A673 (cell line): ENCODE data around the gene COL4A1. TPM values are rescaled to one million over a fixed set of nuclear protein-coding genes. Genes with fewer than 3 reads are reported as not detected.
A peak's percentile ranks its signal among the peaks of the same experiment; 100 is the strongest.

Source experiments
- BruUV-seq: library from RNA; stranded (reverse); fragments of 400-500 nt; replicated peaks from 2 replicates; lab custom pipeline; 2021; lab: Mats Ljungman, UMichigan
- CTCF ChIA-PET: fragments of 300-600 bp; sonication (Branson Sonifier 250); formaldehyde crosslinking; loops from one replicate; lab custom pipeline; 2022; ENCODE audit warnings: antibody characterized with exemption; lab: Charles Lee
- POLR2A ChIA-PET: fragments of 300-600 bp; sonication (Branson Sonifier 250); formaldehyde crosslinking; loops from one replicate; lab custom pipeline; 2022; ENCODE audit warnings: antibody characterized with exemption; ENCODE audit not compliant: low non-redundant PET; lab: Charles Lee
- DNase-seq: peaks from one replicate; pipeline ENCODE4 v3.0.0-alpha.2; 2015; ENCODE audit warnings: low spot score
- H3K27ac ChIP-seq: fragments of 200-600 bp; sonication (generic); 2 replicates; pipeline ENCODE4 v1.5.1; 2016; ENCODE audit warnings: mixed run types, low read depth, mild to moderate bottlenecking, mixed read lengths, antibody characterized with exemption, low read length; ENCODE audit not compliant: poor library complexity, severe bottlenecking
- H3K27me3 ChIP-seq: fragments of 200-600 bp; sonication (generic); replicated peaks from 2 replicates; pipeline ENCODE4 v1.6.1; 2017; ENCODE audit warnings: mixed run types, low read depth, mild to moderate bottlenecking, mixed read lengths, antibody characterized with exemption, low read length; ENCODE audit not compliant: insufficient read depth, poor library complexity
- H3K36me3 ChIP-seq: fragments of 200-600 bp; sonication (generic); 2 replicates; pipeline ENCODE4 v1.6.1; 2016; ENCODE audit warnings: mixed run types, mild to moderate bottlenecking, mixed read lengths, antibody characterized with exemption, low read length; ENCODE audit not compliant: insufficient read depth, poor library complexity, severe bottlenecking
- H3K4me1 ChIP-seq: fragments of 200-600 bp; sonication (generic); 2 replicates; pipeline ENCODE4 v1.6.1; 2017; ENCODE audit warnings: mixed run types, mild to moderate bottlenecking, mixed read lengths, antibody characterized with exemption, low read length; ENCODE audit not compliant: insufficient read depth, poor library complexity, severe bottlenecking
- H3K4me3 ChIP-seq: fragments of 200-600 bp; sonication (generic); 2 replicates; pipeline ENCODE4 v1.5.1; 2016; ENCODE audit warnings: low read depth, mixed run types, mild to moderate bottlenecking, mixed read lengths, low read length; ENCODE audit not compliant: poor library complexity, severe bottlenecking
- H3K9me3 ChIP-seq: fragments of 200-600 bp; sonication (generic); 2 replicates; pipeline ENCODE4 v1.6.1; 2016; ENCODE audit warnings: mixed run types, low read depth, mild to moderate bottlenecking, mixed read lengths, antibody characterized with exemption, low read length; ENCODE audit not compliant: poor library complexity, severe bottlenecking
- EZH2 ChIP-seq: fragments of 200-600 bp; sonication (generic); IDR thresholded peaks from 2 replicates; pipeline ENCODE4 v1.6.1; 2017; ENCODE audit warnings: borderline replicate concordance, low read depth, mild to moderate bottlenecking, mixed read lengths, antibody characterized with exemption, low read length; ENCODE audit not compliant: poor library complexity, severe bottlenecking
- intact Hi-C: fragments of 100-400 bp; cut with micrococcal nuclease; formaldehyde crosslinking; loops from one replicate; pipeline ENCODE4 v1.10.0; 2022; ENCODE audit not compliant: unreplicated experiment
- total RNA-seq: library from RNA; stranded (reverse); gene quantifications from 2 replicates; pipeline ENCODE4 v1.2.3, GENCODE V29; 2021
- TF ChIP-seq, protein P1 (sequence below): fragments of 300-800, 200-600 bp; sonication (generic); conservative IDR thresholded peaks from 2 replicates; pipeline ENCODE4 v1.5.1; 2017; ENCODE audit warnings: low read depth, mild to moderate bottlenecking, antibody characterized with exemption, low read length, moderate library complexity, mixed read lengths

COL4A1 gene
- total RNA-seq, 1 experiment from 2014 or later = 83.9 TPM

DNA sequence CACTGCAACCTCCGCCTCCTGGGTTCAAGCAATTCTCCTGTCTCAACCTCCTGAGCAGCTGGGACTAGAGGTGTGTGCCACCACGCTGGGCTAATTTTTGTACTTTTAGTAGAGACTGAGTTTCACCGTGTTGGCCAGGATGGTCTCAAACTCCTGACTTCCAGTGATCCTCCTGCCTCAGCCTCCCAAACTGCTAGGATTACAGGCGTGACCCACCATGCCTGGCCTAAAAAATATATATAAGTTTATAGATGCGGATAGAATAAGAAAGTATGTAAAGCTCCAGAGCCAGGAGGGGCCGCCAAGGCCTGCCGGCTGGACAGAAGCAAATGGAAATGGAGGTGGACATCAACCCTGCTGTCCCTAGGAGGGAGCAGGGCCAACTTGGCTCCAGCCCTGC lies 66.0 kb downstream of the COL4A1 start:
- no peak for TF ChIP-seq EZH2
- TF ChIP-seq, protein P1, sequence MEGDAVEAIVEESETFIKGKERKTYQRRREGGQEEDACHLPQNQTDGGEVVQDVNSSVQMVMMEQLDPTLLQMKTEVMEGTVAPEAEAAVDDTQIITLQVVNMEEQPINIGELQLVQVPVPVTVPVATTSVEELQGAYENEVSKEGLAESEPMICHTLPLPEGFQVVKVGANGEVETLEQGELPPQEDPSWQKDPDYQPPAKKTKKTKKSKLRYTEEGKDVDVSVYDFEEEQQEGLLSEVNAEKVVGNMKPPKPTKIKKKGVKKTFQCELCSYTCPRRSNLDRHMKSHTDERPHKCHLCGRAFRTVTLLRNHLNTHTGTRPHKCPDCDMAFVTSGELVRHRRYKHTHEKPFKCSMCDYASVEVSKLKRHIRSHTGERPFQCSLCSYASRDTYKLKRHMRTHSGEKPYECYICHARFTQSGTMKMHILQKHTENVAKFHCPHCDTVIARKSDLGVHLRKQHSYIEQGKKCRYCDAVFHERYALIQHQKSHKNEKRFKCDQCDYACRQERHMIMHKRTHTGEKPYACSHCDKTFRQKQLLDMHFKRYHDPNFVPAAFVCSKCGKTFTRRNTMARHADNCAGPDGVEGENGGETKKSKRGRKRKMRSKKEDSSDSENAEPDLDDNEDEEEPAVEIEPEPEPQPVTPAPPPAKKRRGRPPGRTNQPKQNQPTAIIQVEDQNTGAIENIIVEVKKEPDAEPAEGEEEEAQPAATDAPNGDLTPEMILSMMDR = no peak
- intact Hi-C loops = no loop called here
- H3K27ac ChIP-seq = no peak overlapping the region
- no peaks in the 10 kb centered on the region for H3K9me3 ChIP-seq
- peaks cover 8% of the 10 kb centered on the region for H3K4me1 ChIP-seq
- no peak overlapping the region for H3K4me3 ChIP-seq
- no TSS peak for BruUV-seq
- no peaks in the 10 kb centered on the region for H3K27me3 ChIP-seq
- ChIA-PET CTCF (no interaction called here), POLR2A (no interaction called here)
- H3K36me3 ChIP-seq = no peaks in the 10 kb centered on the region
- DNase-seq = no peak

DNA sequence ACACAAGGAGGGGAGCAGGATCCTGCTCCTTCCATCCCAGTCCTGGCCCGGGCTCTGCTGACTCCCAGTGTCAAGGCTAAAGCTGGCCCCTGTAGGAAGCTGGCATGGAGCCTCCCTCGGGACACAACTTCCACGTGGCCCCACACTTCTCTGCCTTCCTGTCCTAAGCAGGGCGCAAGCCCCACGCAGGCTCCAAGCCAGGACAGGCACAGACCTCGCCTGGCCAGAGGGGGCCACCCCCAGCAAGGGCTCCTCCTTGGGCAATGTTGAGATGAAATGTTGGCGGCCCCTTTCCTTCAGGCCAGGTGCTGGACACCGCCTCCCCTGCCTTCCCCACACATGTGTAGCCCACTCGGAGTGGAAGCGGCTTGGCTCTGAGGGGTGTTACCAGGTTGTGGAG lies 66.6 kb downstream of the COL4A1 start:
- intact Hi-C loops = no loop called here
- no peak for DNase-seq
- Histone ChIP-seq H3K27me3 (no peaks in the 10 kb centered on the region), H3K36me3 (no peaks in the 10 kb centered on the region), H3K4me1 (peaks cover 8% of the 10 kb centered on the region), H3K9me3 (no peaks in the 10 kb centered on the region), H3K4me3 (no peak overlapping the region), H3K27ac (no peak overlapping the region)
- TF ChIP-seq, protein P1 = no peak
- TF ChIP-seq EZH2 = no peak
- ChIA-PET POLR2A (no interaction called here), CTCF (no interaction called here)
- BruUV-seq = no TSS peak

GRCh38 chr13:110239280-110240125 lies 67.5 kb downstream of the COL4A1 start:
- ChIA-PET POLR2A (no interaction called here), CTCF (no interaction called here)
- Histone ChIP-seq H3K9me3 (no peaks in the 10 kb centered on the region), H3K36me3 (no peaks in the 10 kb centered on the region), H3K4me1 (peaks cover 8% of the 10 kb centered on the region), H3K27me3 (no peaks in the 10 kb centered on the region), H3K4me3 (no peak overlapping the region), H3K27ac (no peak overlapping the region)
- intact Hi-C loops = no loop called here
- BruUV-seq = no TSS peak
- TF ChIP-seq EZH2 = no peak
- TF ChIP-seq, protein P1 = peak; percentile 33; the same call in 1 of the 2 replicates
- no peak for DNase-seq
